ENCODE data around the gene MAP6. TPM values are rescaled to one million over a fixed set of nuclear protein-coding genes. Genes with fewer than 3 reads are reported as not detected.

The MAP6 gene
- total RNA-seq, 3 donors from 2014 or later (not counting 1 experiment from before 2014, with no cell fraction given) = not detected

- Histone ChIP-seq H3K36me3 (ENCODE audit: control insufficient read depth, insufficient read depth, low read length) (no peaks in the 10 kb centered on the region), H3K27me3 (ENCODE audit: control insufficient read depth, insufficient read depth, low read length) (no peaks in the 10 kb centered on the region), H3K9me3 (ENCODE audit: control insufficient read depth, insufficient read depth, low read length) (no peaks in the 10 kb centered on the region), H3K4me3 (ENCODE audit: low read length) (no peak overlapping the region), H3K27ac (ENCODE audit: low read length) (no peak overlapping the region), H3K4me1 (ENCODE audit: control insufficient read depth, insufficient read depth, low read length) (peaks cover 10% of the 10 kb centered on the region)
- intact Hi-C loops (cut with micrococcal nuclease) = no loop called here
- Mint-ChIP-seq H3K9me3 (no peaks in the 10 kb centered on the region), H3K27ac (no peak overlapping the region), H3K27me3 (ENCODE audit: low read depth in 2 of 2) (peaks cover 0 to 5% of the 10 kb centered on the region in 2 donors), H3K4me1 (peaks cover 14 to 22% of the 10 kb centered on the region in 2 donors), H3K4me3 (no peak overlapping the region), H3K36me3 (no peaks in the 10 kb centered on the region)
- ATAC-seq (no peak), DNase-seq (no peak)
- 85% methylated on average over 6 of the region's 6 CpGs for WGBS (ENCODE audit: insufficient coverage)
- no peak for TF ChIP-seq CTCF (IDR thresholded peaks at IDR 0.05)
Observed at GRCh38 chr11:75591966-75592365, 76.9 kb downstream of the MAP6 start.

GRCh38 chr11:75591371-75591770, 77.5 kb downstream of the MAP6 start:
- ATAC-seq (no peak), DNase-seq (no peak)
- intact Hi-C loops (cut with micrococcal nuclease) = no loop called here
- no peak for TF ChIP-seq CTCF (IDR thresholded peaks at IDR 0.05)
- no peaks in the 10 kb centered on the region for H3K9me3 Mint-ChIP-seq
- no peak overlapping the region for H3K4me3 Mint-ChIP-seq
- Histone ChIP-seq H3K4me3 (ENCODE audit: low read length) (no peak overlapping the region), H3K9me3 (ENCODE audit: control insufficient read depth, insufficient read depth, low read length) (no peaks in the 10 kb centered on the region), H3K36me3 (ENCODE audit: control insufficient read depth, insufficient read depth, low read length) (no peaks in the 10 kb centered on the region), H3K27me3 (ENCODE audit: control insufficient read depth, insufficient read depth, low read length) (no peaks in the 10 kb centered on the region), H3K27ac (ENCODE audit: low read length) (no peak overlapping the region), H3K4me1 (ENCODE audit: control insufficient read depth, insufficient read depth, low read length) (peaks cover 10% of the 10 kb centered on the region)
- WGBS (ENCODE audit: insufficient coverage) = 92% methylated on average over 8 of the region's 8 CpGs
- H3K27me3 Mint-ChIP-seq (ENCODE audit: low read depth in 2 of 2) = peaks cover 0 to 5% of the 10 kb centered on the region in 2 donors
- no peaks in the 10 kb centered on the region for H3K36me3 Mint-ChIP-seq
- no peak overlapping the region for H3K27ac Mint-ChIP-seq
- peaks cover 14 to 22% of the 10 kb centered on the region in 2 donors for H3K4me1 Mint-ChIP-seq

- intact Hi-C loops (cut with micrococcal nuclease) = no loop called here
- peaks cover 14 to 17% of the 10 kb centered on the region in 2 donors for H3K4me1 Mint-ChIP-seq
- Histone ChIP-seq H3K4me1 (ENCODE audit: control insufficient read depth, insufficient read depth, low read length) (peaks cover 10% of the 10 kb centered on the region), H3K27me3 (ENCODE audit: control insufficient read depth, insufficient read depth, low read length) (no peaks in the 10 kb centered on the region), H3K9me3 (ENCODE audit: control insufficient read depth, insufficient read depth, low read length) (no peaks in the 10 kb centered on the region), H3K36me3 (ENCODE audit: control insufficient read depth, insufficient read depth, low read length) (no peaks in the 10 kb centered on the region), H3K27ac (ENCODE audit: low read length) (no peak overlapping the region), H3K4me3 (ENCODE audit: low read length) (no peak overlapping the region)
- no peak for ATAC-seq
- no peaks in the 10 kb centered on the region for H3K9me3 Mint-ChIP-seq
- no peaks in the 10 kb centered on the region for H3K36me3 Mint-ChIP-seq
- TF ChIP-seq CTCF (IDR thresholded peaks at IDR 0.05) = no peak
- no peak overlapping the region for H3K27ac Mint-ChIP-seq
- H3K27me3 Mint-ChIP-seq (ENCODE audit: low read depth in 2 of 2) = no peaks in the 10 kb centered on the region
- H3K4me3 Mint-ChIP-seq = no peak overlapping the region
- 81% methylated on average over 2 of the region's 2 CpGs for WGBS (ENCODE audit: insufficient coverage)
- no peak for DNase-seq
Observed at GRCh38 chr11:75589933-75590332, 78.9 kb downstream of the MAP6 start.

GRCh38 chr11:75589051-75589450, 79.8 kb downstream of the MAP6 start:
- no peaks in the 10 kb centered on the region for H3K36me3 Mint-ChIP-seq
- no peak overlapping the region for H3K4me3 ChIP-seq (ENCODE audit: low read length)
- H3K4me1 Mint-ChIP-seq = peaks cover 14 to 20% of the 10 kb centered on the region in 2 donors
- H3K27me3 Mint-ChIP-seq (ENCODE audit: low read depth in 2 of 2) = no peaks in the 10 kb centered on the region
- H3K4me1 ChIP-seq (ENCODE audit: control insufficient read depth, insufficient read depth, low read length) = peaks cover 12% of the 10 kb centered on the region
- no peak overlapping the region for H3K27ac ChIP-seq (ENCODE audit: low read length)
- H3K9me3 Mint-ChIP-seq = no peaks in the 10 kb centered on the region
- H3K36me3 ChIP-seq (ENCODE audit: control insufficient read depth, insufficient read depth, low read length) = no peaks in the 10 kb centered on the region
- no peak overlapping the region for H3K27ac Mint-ChIP-seq
- no peaks in the 10 kb centered on the region for H3K27me3 ChIP-seq (ENCODE audit: control insufficient read depth, insufficient read depth, low read length)
- DNase-seq (no peak), ATAC-seq (no peak)
- H3K4me3 Mint-ChIP-seq = no peak overlapping the region
- WGBS (ENCODE audit: insufficient coverage) = 80% methylated on average over 7 of the region's 7 CpGs
- intact Hi-C loops (cut with micrococcal nuclease) = no loop called here
- H3K9me3 ChIP-seq (ENCODE audit: control insufficient read depth, insufficient read depth, low read length) = no peaks in the 10 kb centered on the region
- TF ChIP-seq CTCF (IDR thresholded peaks at IDR 0.05) = no peak

Measured in natural killer cell (primary cell).